NCI-H1105 treated with DMSO at 0.1 percent for 48 hours (cell line): ENCODE data around the gene GPSM1.
"Not testable (repeated sequence)": the region's sequence is repeated elsewhere in the genome, so short reads cannot be mapped to it uniquely, and the experiment has no call there.

ENCODE experiments used
- DNase-seq: peaks from one replicate; lab custom pipeline; 2025; lab: John Stamatoyannopoulos, UW

Gene GPSM1

DNA sequence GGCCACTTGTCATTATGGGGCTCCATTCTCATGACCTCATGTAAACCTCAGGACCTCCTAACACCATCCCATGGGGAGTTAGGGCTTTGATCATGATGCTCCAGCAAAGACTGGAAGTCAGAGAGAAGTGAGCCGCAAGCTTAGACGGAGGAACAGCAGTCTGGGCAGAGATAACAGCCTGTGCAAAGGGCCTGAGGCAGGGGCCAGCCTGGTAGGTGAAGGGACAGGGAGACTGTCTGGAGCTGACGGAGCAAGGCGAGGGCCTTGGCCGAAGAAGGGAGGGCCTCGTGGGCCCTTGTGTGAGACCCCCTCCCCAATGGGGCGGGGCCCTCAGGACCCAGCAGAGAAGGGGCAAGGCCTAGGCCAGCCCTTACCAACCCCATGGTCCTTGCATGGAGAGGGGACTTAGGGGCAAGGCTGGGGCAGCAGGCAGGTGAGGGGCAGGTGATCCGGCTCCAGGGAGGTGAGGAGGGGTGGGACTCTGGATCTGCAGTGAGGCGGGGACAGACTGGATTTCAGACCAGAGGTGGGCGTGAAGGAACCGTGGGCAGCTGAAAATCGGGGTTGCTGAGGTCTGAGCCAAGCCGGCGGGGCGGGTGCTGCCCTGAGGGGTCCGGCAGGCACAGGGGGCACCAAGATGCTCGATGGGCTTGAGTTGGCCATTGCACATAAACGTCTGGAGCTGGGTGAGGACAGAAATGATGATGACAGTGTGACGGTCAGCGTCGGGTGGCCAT lies 17.4 kb downstream of the GPSM1 start:
- no peak for DNase-seq

DNA sequence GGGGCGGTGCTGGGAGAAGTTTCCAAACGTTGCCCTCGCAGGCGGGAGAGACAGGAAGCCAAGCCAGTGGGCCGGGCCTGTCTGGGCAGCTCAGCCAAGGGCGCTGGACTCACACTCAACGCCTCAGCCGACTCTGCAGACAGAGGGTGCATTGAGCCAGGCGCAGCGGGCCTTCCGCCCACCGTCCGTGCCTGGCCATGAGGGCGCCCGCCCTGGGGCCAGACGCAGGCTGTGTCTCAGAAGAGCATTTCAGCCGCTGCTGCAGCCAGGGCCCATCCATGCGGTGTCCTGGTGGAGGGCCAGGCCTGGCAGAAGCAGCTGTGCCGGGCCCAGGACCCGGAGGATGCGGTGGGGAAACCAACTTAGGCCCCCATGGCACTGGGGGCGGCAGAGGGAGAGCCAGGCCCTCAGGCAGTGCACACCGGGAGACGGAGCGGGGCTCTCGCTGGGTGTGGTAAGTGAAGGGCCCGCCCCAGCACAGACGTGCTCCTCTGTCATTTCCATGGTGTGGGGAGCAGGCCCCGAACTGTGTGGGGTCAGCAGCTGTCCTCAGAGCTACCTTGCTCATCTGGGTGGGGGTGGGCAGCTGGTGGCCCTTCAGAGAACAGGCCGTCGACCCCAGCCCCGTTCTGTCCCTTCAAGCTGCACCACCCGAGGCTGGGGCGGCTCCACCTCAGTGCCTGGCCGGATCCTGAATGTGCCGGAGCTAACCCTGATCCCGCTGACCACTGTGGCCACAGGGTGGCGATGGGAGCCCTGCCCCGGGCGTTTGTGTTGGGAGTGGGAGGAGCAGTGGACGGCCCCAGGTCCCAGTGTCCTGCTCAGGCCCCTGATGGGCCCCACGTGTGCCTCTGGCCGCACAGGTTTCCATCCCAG lies 18.2 kb downstream of the GPSM1 start:
- no peak for DNase-seq

DNA sequence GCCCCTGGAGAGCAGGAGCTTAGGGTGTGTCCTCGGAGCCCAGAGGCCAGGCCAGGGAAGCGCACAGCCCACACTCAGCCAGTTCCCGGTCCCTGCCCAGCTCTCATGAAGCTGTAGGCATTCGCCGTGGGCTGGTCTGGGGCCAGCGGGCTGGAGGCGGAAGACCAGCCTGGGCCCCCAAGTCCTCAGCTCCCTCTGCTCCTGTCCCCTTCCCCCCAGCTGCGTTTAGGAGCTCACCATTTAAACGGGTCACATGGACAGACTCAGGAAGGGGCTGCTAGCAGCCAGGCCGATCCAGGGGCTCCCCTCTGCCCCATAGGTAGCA lies 18.8 kb downstream of the GPSM1 start:
- no peak for DNase-seq

GRCh38 chr9:136346927-136347465 lies 19.7 kb downstream of the GPSM1 start:
- no peak for DNase-seq

GRCh38 chr9:136347472-136348256 lies 20.3 kb downstream of the GPSM1 start:
- no peak for DNase-seq

GRCh38 chr9:136348691-136349090 lies 21.4 kb downstream of the GPSM1 start:
- DNase-seq = no peak

DNA sequence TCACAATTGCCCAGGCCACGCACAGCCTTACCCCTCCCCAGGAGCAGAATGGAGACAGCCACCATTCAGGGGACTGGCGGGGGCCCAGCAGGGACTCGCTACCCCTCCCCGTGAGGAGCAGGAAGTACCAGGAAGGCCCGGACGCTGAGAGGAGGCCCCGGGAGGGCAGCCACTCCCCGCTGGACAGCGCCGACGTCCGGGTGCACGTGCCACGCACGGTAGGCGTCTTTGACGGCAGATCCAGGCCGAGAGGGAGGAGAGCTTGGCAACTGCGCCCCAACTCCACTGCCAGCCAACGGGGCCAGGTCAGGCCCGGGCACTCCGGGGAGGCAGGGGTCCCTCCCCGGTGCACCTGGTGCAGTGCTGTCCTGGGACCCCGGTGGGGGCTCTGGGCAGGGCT lies 22.2 kb downstream of the GPSM1 start:
- DNase-seq = no peak

- DNase-seq = no peak
Observed at GRCh38 chr9:136351252-136351800, 24.0 kb downstream of the GPSM1 start.

DNA sequence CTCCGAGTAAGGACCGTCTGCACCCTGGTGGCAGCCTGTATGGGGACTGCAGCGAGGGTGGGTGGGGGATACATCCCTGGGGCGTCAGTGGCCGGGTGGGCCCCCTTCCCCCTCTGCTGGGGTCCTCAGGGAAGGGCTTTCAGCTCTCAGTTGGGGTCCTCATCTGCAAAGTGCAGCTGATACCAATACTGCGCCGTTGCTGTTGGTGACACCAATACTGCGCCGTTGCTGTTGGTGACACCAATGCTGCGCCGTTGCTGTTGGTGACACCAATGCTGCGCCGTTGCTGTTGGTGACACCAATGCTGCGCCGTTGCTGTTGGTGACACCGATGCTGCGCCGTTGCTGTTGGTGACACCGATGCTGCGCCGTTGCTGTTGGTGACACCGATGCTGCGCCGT lies 24.5 kb downstream of the GPSM1 start:
- DNase-seq = not testable (repeated sequence)

DNA sequence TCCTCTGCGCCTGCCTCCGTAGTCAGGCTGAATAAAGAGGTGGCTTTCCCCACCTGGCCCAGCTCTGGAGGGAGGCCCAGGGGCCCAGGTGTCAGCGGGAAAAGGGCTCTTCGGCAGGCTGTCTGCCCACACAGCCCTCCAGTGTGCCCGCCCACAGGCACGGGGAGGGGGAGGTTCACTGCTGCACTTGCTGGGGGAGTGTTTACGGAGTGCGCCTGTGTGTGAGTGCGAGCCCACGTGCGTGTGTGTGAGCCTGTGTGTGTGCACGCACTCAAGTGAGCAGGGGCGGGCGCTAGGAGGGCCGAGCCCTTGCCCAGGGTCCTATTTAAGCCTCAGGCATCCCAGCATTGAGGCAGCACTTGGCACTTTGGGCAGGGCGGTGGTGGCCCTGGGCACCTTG lies 25.3 kb downstream of the GPSM1 start:
- no peak for DNase-seq

DNA sequence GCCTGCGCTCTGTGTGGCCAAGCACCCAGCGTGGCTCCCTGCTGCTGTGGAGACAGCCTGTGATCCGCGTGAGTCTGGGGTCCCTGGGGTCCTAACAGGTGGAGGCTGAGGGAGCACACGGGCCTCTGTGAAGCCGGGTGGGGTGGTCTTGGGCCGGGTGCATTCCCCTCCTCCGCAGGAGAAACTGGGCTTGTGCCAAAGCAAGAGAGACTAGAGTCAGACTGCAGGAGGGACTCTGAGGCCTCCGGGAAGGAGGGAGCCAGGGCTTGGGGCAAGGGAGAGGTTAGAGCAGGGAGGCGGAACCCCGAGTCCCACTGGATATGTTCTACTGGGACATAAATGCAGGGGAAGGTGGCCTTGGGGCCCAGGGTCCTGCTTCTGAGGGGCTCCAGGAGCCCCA lies 25.7 kb downstream of the GPSM1 start:
- DNase-seq = no peak

DNA sequence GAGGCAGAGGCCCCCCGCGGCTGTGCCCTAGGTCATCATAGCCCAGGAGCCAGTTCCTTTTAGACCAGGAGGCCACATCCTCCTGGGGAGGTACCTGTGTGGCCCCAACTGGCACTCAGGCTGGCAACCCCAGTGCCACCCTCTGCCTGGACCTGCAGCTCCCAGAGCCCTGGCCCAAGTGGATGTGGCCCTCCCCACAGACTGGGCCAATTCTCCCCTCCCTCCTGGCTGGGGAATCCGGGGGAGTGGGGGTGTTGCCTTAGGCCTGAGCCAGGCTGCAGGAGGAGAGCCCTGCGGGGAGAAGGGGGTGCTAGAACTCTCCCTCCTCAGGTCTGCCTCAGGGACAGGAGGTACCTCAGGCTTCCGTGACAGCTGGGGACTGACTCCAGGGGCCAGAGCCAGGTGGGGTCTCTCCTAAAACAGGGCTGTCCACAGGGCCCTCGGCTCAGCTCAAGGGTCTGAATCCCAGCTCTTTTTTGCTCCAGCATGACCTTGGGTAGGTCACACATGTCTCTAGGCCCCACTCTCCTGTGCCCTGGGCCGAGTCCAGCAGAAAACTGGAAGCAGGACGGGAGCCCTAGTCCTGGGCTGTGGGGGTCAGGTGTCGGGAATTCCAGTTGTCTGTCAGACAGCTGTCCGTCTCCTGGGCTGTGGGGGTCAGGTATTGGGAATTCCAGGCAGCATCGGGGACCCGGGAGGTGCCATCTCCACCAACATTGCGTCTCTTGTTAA lies 26.6 kb downstream of the GPSM1 start:
- DNase-seq = no peak

GRCh38 chr9:136354592-136355085 lies 27.3 kb downstream of the GPSM1 start:
- DNase-seq = no peak

DNA sequence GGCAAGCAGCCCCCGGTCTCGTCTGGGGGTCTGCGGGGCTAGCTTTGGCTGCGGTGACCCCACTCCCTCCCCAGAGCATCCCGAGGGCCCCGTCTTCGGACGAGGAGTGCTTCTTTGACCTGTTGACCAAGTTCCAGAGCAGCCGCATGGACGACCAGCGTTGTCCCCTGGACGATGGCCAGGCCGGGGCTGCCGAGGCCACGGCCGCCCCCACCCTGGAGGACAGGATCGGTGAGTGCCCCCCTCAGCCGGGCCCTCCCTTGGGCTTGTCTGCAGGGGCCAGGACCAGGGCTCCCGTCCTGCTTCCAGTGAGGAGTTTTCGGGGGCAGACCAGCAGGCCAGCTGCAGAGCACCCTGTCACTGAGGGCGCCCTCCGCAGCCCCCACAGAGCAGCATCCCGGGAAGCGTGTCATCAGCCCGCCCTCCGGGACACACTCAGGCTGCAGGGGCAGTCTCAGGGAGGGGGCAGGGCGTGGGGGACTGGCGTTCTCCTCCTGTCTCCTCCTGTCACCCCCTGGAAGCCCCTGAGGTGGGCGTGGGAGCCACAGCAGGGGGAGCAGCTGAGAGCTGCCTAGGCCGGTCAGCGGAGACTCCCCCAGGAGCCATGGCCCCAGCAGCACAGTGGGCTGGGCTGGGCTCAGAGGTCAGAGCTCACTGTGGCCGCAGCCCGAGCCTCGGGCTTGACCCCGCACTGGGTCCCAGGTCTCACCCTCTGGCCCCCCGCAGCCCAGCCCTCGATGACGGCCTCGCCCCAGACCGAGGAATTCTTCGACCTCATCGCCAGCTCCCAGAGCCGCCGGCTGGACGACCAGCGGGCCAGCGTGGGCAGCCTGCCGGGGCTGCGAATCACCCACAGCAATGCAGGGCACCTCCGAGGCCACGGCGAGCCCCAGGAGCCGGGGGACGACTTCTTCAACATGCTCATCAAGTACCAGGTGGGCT lies 28.5 kb downstream of the GPSM1 start:
- no peak for DNase-seq

DNA sequence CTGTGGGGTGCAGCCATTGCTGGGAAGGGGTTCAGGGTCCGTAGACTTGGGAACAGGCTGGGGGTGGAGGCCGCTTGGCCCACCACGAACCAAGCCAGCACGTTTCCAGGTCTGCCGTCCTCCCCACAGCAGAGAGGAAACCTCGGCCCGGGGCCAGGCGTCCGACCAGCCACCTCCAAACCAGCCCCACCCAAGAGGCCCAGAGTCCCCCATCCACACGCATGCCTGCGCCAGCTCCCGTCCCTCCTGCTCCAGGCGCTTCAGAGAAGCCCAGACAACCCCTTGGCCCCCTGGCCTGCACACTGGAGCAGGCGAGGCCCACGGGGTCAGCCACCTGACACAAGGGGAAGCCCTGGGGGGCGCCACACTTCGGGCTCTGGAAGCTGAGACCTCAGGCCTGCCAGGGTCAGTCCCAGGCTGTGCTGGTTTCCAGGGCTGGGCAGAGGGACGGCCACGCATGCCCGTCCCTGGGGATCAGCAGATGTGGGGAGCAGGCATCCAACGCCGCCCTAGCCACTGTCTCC lies 29.9 kb downstream of the GPSM1 start:
- no peak for DNase-seq

DNA sequence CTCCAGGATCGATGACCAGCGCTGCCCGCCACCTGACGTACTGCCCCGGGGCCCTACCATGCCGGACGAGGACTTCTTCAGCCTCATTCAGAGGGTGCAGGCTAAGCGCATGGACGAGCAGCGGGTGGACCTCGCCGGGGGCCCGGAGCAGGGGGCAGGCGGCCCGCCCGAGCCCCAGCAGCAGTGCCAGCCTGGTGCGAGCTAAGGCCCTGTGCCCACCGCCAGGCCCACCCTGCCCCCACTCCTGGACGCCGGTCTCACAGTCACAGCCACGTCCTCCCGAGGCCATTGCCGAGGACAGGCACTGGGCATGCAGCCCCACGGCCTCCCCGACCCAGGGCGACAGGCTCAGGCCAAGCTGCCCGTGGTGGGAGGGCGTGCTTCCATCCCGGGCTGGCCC lies 30.7 kb downstream of the GPSM1 start:
- DNase-seq = no peak

GRCh38 chr9:136358888-136359287 lies 31.5 kb downstream of the GPSM1 start:
- no peak for DNase-seq

DNA sequence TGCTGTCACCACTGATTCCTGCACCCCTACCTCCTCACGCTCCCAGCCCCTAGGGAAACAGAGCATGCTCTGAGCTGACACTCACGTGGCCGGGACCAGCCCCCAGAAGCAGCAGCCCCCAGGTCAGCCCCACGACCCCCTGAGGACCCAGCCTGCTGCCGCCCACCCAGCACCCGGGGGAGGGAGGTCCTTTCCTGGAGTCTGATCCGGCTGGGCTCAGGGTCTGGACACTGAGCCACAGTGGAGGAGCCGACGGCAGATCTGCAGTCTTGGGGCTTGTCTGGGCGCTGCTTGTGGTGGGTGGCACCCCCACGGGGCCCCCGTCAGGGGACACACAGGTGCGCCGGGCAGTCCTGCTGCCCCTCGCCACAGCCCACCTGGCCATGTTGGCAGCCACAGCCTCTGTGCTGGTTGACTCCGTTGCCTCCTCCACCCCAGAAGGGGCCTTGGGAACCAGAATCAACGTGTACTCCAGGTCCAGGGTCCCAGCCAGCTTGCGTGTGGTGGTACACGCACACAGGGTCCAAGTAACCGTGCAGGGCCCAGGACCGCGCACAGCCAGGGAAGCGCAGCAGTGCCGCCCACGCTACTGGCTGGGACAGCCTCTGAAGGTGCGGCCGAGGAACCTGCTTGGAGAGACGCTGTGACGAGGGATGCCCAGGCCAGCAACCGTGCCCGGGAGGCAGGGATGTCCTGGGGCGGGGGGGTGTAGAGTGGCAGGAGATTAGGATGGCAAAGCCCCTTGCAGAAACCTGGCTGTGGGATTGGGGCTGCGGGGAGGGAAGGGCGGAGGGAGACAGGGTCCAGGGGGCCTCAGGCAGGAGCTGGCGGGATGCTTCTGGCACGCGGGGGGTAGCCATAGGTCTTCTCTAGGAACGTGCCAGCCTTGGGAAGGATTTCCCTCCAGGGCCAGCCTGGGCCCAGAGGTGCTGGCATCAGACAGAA lies 32.7 kb downstream of the GPSM1 start:
- DNase-seq = no peak
